KOPT-K1 (cell line): ENCODE data around the gene NUCKS1.
"Not testable (repeated sequence)": the region's sequence is repeated elsewhere in the genome, so short reads cannot be mapped to it uniquely, and the experiment has no call there.

Source experiments
- H3K27ac ChIP-seq: fragments of 200-600 bp; sonication (generic); 2 replicates; pipeline ENCODE4 v1.5.1; 2016; ENCODE audit warnings: antibody characterized with exemption, mild to moderate bottlenecking, low read depth, low read length; ENCODE audit not compliant: poor library complexity, severe bottlenecking
- H3K36me3 ChIP-seq: fragments of 200-600 bp; sonication (generic); 2 replicates; pipeline ENCODE4 v1.5.1; 2017; ENCODE audit warnings: antibody characterized with exemption, mild to moderate bottlenecking, low read length, moderate library complexity; ENCODE audit not compliant: insufficient read depth
- H3K9me3 ChIP-seq: fragments of 200-600 bp; sonication (generic); 2 replicates; pipeline ENCODE4 v1.5.1; 2017; ENCODE audit warnings: antibody characterized with exemption, low read length, mild to moderate bottlenecking; ENCODE audit not compliant: insufficient read depth, poor library complexity, severe bottlenecking

Gene NUCKS1

GRCh38 chr1:205725514-205725913 lies 24.5 kb downstream of the NUCKS1 start:
- Histone ChIP-seq H3K36me3 (peaks cover 100% of the 10 kb centered on the region), H3K9me3 (no peaks in the 10 kb centered on the region), H3K27ac (no peak overlapping the region)

- H3K9me3 ChIP-seq, H3K27ac ChIP-seq: not testable (repeated sequence)
- peaks cover 100% of the 10 kb centered on the region for H3K36me3 ChIP-seq
Measured at GRCh38 chr1:205720740-205721139, 29.2 kb downstream of the NUCKS1 start.

GRCh38 chr1:205719762-205720161 lies 30.2 kb downstream of the NUCKS1 start:
- H3K36me3 ChIP-seq, result peaks cover 100% of the 10 kb centered on the region
- no peaks in the 10 kb centered on the region for H3K9me3 ChIP-seq
- H3K27ac ChIP-seq, result no peak overlapping the region

- peaks cover 100% of the 10 kb centered on the region for H3K36me3 ChIP-seq
- no peaks in the 10 kb centered on the region for H3K9me3 ChIP-seq
- no peak overlapping the region for H3K27ac ChIP-seq
Measured at GRCh38 chr1:205719015-205719414, 31.0 kb downstream of the NUCKS1 start.

GRCh38 chr1:205716371-205717132 lies 33.4 kb downstream of the NUCKS1 start:
- no peaks in the 10 kb centered on the region for H3K9me3 ChIP-seq
- H3K36me3 ChIP-seq, result peaks cover 93% of the 10 kb centered on the region
- H3K27ac ChIP-seq, result no peak overlapping the region

- Histone ChIP-seq H3K36me3 (peaks cover 93% of the 10 kb centered on the region), H3K9me3 (no peaks in the 10 kb centered on the region), H3K27ac (no peak overlapping the region)
Measured at GRCh38 chr1:205715628-205716027, 34.4 kb downstream of the NUCKS1 start.

- H3K27ac ChIP-seq, result no peak overlapping the region
- no peaks in the 10 kb centered on the region for H3K9me3 ChIP-seq
- peaks cover 93% of the 10 kb centered on the region for H3K36me3 ChIP-seq
Measured at GRCh38 chr1:205714906-205715246, 35.1 kb downstream of the NUCKS1 start.

- H3K9me3 ChIP-seq, result no peaks in the 10 kb centered on the region
- H3K36me3 ChIP-seq, result peaks cover 93% of the 10 kb centered on the region
- no peak overlapping the region for H3K27ac ChIP-seq
Measured at GRCh38 chr1:205714190-205714905, 35.6 kb downstream of the NUCKS1 start.

GRCh38 chr1:205711105-205712048 lies 38.6 kb downstream of the NUCKS1 start:
- H3K36me3 ChIP-seq, result peaks cover 92% of the 10 kb centered on the region
- H3K27ac ChIP-seq, result no peak overlapping the region
- no peaks in the 10 kb centered on the region for H3K9me3 ChIP-seq

- peaks cover 85% of the 10 kb centered on the region for H3K36me3 ChIP-seq
- H3K9me3 ChIP-seq, result no peaks in the 10 kb centered on the region
- no peak overlapping the region for H3K27ac ChIP-seq
Measured at GRCh38 chr1:205710201-205711062, 39.5 kb downstream of the NUCKS1 start.

GRCh38 chr1:205709640-205710039 lies 40.3 kb downstream of the NUCKS1 start:
- Histone ChIP-seq H3K27ac (no peak overlapping the region), H3K9me3 (no peaks in the 10 kb centered on the region), H3K36me3 (peaks cover 85% of the 10 kb centered on the region)

GRCh38 chr1:205709059-205709398 lies 41.0 kb downstream of the NUCKS1 start:
- Histone ChIP-seq H3K27ac (no peak overlapping the region), H3K36me3 (peaks cover 85% of the 10 kb centered on the region), H3K9me3 (no peaks in the 10 kb centered on the region)

GRCh38 chr1:205706601-205707502 lies 43.1 kb downstream of the NUCKS1 start:
- Histone ChIP-seq H3K36me3 (peaks cover 87% of the 10 kb centered on the region), H3K9me3 (no peaks in the 10 kb centered on the region), H3K27ac (no peak overlapping the region)

GRCh38 chr1:205704903-205705302 lies 45.1 kb downstream of the NUCKS1 start:
- H3K9me3 ChIP-seq, result no peaks in the 10 kb centered on the region
- H3K36me3 ChIP-seq, result peaks cover 81% of the 10 kb centered on the region
- H3K27ac ChIP-seq, result no peak overlapping the region
